ENCODE measurements around the gene AMER1.

AMER1 gene

DNA sequence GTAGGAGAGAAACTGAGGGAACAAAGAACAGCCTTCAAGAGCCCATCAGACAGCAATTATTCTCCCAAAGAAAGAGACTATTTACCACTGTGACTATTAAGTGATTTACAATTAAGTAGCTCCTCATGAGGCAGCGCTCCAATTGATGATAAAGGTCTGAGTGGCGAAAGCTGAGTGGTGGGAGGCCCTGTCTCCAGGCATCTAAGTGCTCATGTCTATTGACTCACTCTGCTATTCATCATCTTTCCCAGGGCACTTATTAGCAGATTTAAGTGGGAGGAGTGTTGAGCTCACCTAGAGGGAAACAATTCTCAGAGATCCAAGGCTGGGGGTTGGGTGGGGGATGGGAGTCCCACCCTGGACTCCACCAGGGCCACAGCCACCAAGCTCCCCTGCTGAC is 23.3 kb downstream of the AMER1 start:
- no peak for DNase-seq

- DNase-seq, result no peak
Measured at GRCh38 chrX:64176876-64177275, 28.6 kb downstream of the AMER1 start.

- no peak for DNase-seq
Measured at GRCh38 chrX:64169988-64170387, 35.5 kb downstream of the AMER1 start.

DNA sequence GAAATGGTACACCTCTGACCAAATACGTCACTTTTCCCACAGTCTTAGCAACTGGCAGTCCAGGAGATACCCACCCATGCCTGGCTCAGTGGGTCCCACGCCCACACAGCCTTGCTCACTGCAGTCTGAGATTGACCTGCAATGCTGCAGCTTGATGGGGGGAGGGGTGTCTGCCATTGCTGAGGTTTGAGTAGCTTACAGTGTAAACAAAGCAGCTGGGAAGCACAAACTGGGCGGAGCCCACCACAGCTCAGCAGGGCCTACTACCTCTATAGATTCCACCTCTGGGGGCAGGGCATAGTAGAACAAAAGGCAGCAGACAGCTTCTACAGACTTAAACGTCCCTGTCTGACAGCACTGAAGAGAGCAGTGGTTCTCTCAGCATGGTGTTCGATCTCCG is 52.7 kb downstream of the AMER1 start:
- peak; percentile 6 for DNase-seq

DNA sequence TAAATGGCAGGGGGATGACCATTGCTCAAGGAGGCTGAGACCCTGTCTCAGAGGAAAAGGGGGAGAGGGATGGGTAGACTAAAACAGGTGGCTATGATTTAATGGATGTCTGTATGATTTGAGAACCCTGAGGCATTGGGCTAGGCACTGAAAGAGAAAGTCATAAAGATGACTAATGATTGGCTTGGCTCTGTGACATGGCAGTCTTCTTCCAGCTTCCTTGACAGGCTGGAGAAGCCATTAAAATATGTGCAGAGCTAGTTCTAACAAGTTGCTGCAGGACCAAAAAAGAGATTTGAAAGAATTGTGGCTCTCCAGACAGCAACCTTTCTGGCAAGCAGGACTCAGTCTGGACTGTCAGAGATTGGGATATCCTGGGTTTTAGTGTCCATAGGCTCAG is 53.6 kb downstream of the AMER1 start:
- no peak for DNase-seq

GRCh38 chrX:64150775-64151174 is 54.7 kb downstream of the AMER1 start:
- DNase-seq, result no peak
